HepG2 (cell line): ENCODE results near the gene MBL2. TPM values are rescaled to one million over a fixed set of nuclear protein-coding genes. Genes with fewer than 3 reads are reported as not detected.

ENCODE experiments used
- ATF1 ChIP-seq: IDR thresholded peaks from 2 replicates; pipeline ENCODE4 v1.6.1; 2016; ENCODE audit warnings: mild to moderate bottlenecking, control low read depth
- ISL2 ChIP-seq: sonication (generic); formaldehyde crosslinking; IDR thresholded peaks from 2 replicates; pipeline ENCODE4 v1.5.0; 2020; ENCODE audit warnings: missing genetic modification reagents
- MIXL1 ChIP-seq: IDR thresholded peaks from 2 replicates; pipeline ENCODE4 v1.6.1; 2016
- NFIC ChIP-seq: IDR thresholded peaks from 2 replicates; pipeline ENCODE4 v1.6.1; 2012; ENCODE audit warnings: mild to moderate bottlenecking, low read length, inconsistent platforms
- PLRG1 ChIP-seq: fragments of 450-650 bp; conservative IDR thresholded peaks from 2 replicates; pipeline ENCODE4 v1.6.1; 2016
- RXRB ChIP-seq: IDR thresholded peaks from 2 replicates; pipeline ENCODE4 v1.6.1; 2016; ENCODE audit warnings: borderline replicate concordance, missing genetic modification reagents, missing compliant biosample characterization
- SALL1 ChIP-seq: sonication (generic); formaldehyde crosslinking; IDR thresholded peaks from 2 replicates; pipeline ENCODE4 v1.8.0; 2022; ENCODE audit warnings: mild to moderate bottlenecking, missing genetic modification reagents
- SIN3A ChIP-seq: IDR thresholded peaks from 2 replicates; pipeline ENCODE4 v1.6.1; 2011; ENCODE audit warnings: low read depth, mild to moderate bottlenecking, control low read depth, low read length, borderline replicate concordance
- SNAPC2 ChIP-seq: sonication (generic); formaldehyde crosslinking; IDR thresholded peaks from 2 replicates; pipeline ENCODE4 v1.8.1; 2022; ENCODE audit warnings: mild to moderate bottlenecking, missing genetic modification reagents
- ZFX ChIP-seq: sonication (generic); formaldehyde crosslinking; IDR thresholded peaks from 2 replicates; pipeline ENCODE4 v1.4.0; 2020; ENCODE audit warnings: mild to moderate bottlenecking, low read depth, missing genetic modification reagents, moderate library complexity
- polyA plus RNA-seq, 8 experiments: library from polyadenylated mRNA; depleted of rRNA in 3 of 8; stranded (reverse) in 7 of 8; unstranded in 1 of 8; fragments of >200 nt; fragmentation: Illumina TruSeq in 4 of 8; extraction: Trizol in 4 of 8; gene quantifications; 2 replicates each; pipeline versions ENCODE4 v1.2.1 to v1.2.3, GENCODE V29; 2011 to 2016; ENCODE audit warnings: low read depth in 4 of 8, missing spikeins in 1 of 8, mixed read lengths in 1 of 8; ENCODE audit not compliant: insufficient read depth in 1 of 8
- total RNA-seq, 5 experiments: library from RNA; depleted of rRNA; stranded (reverse); fragments of >200 nt; fragmentation: Illumina TruSeq; extraction: Trizol; gene quantifications; 2 replicates each; pipeline ENCODE4 v1.2.3, GENCODE V29; 2016; ENCODE audit warnings: low read depth in 1 of 5
- TF ChIP-seq, protein P1 (sequence below): sonication (generic); formaldehyde crosslinking; IDR thresholded peaks from 2 replicates; pipeline ENCODE4 v1.8.1; 2022; ENCODE audit warnings: mild to moderate bottlenecking, missing genetic modification reagents
- TF ChIP-seq, protein P2 (sequence below): IDR thresholded peaks from 2 replicates; pipeline ENCODE4 v1.6.1; 2016; ENCODE audit warnings: missing compliant biosample characterization, missing genetic modification reagents, borderline replicate concordance
- TF ChIP-seq, protein P3 (sequence below): sonication (generic); formaldehyde crosslinking; IDR thresholded peaks from 2 replicates; pipeline ENCODE4 v1.8.0; 2022; ENCODE audit warnings: mild to moderate bottlenecking, missing genetic modification reagents; ENCODE audit not compliant: insufficient replicate concordance
- TF ChIP-seq, protein P4 (sequence below): sonication (generic); formaldehyde crosslinking; IDR thresholded peaks from 2 replicates; pipeline ENCODE4 v1.9.0; 2021; ENCODE audit warnings: mild to moderate bottlenecking, missing genetic modification reagents

Gene MBL2
- total and polyA plus RNA-seq, 2 of the 13 experiments (the other 11 are each of a cell fraction or from before 2014, with no cell fraction given), result 9.6 to 16.2 TPM

DNA sequence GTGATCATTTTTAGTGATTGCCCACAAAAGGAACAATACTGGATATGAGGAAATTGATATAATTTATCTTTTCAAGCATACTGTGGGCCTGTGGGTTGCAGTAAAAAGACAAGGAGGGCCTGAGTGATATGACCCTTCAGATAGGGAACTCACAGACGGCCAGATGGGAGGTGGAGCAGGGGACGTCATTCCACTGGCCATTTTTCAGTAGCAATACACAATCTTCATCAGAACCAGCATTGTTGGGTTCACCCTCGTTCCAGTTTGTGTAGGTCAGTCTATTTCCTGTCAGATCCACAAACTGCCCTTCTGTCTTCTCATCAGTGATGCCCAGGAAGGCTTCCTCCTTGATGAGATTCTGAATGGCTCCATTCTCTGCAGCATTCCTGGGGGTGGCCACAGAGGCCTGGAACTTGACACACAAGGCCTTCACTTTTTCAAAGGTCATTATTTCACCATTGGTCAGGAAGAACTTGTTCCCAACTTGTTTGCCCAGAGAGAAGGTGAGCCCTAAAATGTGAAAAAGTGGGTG lies 4.5 kb downstream of the MBL2 start (continued):
- TF ChIP-seq, protein P1, sequence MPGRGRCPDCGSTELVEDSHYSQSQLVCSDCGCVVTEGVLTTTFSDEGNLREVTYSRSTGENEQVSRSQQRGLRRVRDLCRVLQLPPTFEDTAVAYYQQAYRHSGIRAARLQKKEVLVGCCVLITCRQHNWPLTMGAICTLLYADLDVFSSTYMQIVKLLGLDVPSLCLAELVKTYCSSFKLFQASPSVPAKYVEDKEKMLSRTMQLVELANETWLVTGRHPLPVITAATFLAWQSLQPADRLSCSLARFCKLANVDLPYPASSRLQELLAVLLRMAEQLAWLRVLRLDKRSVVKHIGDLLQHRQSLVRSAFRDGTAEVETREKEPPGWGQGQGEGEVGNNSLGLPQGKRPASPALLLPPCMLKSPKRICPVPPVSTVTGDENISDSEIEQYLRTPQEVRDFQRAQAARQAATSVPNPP, result no peak
- TF ChIP-seq SIN3A (no peak), MIXL1 (CRISPR knock-in tag) (peak; percentile 76; the same call in 1 of the 2 replicates), ATF1 (CRISPR knock-in tag) (peak; percentile 56; the same call in 1 of the 2 replicates), ZFX (CRISPR knock-in tag) (peak; percentile 65), SALL1 (peak; percentile 87), ISL2 (peak; percentile 62), RXRB (CRISPR knock-in tag) (peak; percentile 77), PLRG1 (no peak), NFIC (peak; percentile 71), SNAPC2 (CRISPR knock-in tag) (no peak)
- TF ChIP-seq, protein P2, sequence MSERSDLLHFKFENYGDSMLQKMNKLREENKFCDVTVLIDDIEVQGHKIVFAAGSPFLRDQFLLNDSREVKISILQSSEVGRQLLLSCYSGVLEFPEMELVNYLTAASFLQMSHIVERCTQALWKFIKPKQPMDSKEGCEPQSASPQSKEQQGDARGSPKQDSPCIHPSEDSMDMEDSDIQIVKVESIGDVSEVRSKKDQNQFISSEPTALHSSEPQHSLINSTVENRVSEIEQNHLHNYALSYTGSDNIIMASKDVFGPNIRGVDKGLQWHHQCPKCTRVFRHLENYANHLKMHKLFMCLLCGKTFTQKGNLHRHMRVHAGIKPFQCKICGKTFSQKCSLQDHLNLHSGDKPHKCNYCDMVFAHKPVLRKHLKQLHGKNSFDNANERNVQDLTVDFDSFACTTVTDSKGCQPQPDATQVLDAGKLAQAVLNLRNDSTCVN (CRISPR knock-in tag), result peak; percentile 27; the same call in 1 of the 2 replicates
- TF ChIP-seq, protein P3, sequence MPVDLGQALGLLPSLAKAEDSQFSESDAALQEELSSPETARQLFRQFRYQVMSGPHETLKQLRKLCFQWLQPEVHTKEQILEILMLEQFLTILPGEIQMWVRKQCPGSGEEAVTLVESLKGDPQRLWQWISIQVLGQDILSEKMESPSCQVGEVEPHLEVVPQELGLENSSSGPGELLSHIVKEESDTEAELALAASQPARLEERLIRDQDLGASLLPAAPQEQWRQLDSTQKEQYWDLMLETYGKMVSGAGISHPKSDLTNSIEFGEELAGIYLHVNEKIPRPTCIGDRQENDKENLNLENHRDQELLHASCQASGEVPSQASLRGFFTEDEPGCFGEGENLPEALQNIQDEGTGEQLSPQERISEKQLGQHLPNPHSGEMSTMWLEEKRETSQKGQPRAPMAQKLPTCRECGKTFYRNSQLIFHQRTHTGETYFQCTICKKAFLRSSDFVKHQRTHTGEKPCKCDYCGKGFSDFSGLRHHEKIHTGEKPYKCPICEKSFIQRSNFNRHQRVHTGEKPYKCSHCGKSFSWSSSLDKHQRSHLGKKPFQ (CRISPR knock-in tag), result no peak
- TF ChIP-seq, protein P4, sequence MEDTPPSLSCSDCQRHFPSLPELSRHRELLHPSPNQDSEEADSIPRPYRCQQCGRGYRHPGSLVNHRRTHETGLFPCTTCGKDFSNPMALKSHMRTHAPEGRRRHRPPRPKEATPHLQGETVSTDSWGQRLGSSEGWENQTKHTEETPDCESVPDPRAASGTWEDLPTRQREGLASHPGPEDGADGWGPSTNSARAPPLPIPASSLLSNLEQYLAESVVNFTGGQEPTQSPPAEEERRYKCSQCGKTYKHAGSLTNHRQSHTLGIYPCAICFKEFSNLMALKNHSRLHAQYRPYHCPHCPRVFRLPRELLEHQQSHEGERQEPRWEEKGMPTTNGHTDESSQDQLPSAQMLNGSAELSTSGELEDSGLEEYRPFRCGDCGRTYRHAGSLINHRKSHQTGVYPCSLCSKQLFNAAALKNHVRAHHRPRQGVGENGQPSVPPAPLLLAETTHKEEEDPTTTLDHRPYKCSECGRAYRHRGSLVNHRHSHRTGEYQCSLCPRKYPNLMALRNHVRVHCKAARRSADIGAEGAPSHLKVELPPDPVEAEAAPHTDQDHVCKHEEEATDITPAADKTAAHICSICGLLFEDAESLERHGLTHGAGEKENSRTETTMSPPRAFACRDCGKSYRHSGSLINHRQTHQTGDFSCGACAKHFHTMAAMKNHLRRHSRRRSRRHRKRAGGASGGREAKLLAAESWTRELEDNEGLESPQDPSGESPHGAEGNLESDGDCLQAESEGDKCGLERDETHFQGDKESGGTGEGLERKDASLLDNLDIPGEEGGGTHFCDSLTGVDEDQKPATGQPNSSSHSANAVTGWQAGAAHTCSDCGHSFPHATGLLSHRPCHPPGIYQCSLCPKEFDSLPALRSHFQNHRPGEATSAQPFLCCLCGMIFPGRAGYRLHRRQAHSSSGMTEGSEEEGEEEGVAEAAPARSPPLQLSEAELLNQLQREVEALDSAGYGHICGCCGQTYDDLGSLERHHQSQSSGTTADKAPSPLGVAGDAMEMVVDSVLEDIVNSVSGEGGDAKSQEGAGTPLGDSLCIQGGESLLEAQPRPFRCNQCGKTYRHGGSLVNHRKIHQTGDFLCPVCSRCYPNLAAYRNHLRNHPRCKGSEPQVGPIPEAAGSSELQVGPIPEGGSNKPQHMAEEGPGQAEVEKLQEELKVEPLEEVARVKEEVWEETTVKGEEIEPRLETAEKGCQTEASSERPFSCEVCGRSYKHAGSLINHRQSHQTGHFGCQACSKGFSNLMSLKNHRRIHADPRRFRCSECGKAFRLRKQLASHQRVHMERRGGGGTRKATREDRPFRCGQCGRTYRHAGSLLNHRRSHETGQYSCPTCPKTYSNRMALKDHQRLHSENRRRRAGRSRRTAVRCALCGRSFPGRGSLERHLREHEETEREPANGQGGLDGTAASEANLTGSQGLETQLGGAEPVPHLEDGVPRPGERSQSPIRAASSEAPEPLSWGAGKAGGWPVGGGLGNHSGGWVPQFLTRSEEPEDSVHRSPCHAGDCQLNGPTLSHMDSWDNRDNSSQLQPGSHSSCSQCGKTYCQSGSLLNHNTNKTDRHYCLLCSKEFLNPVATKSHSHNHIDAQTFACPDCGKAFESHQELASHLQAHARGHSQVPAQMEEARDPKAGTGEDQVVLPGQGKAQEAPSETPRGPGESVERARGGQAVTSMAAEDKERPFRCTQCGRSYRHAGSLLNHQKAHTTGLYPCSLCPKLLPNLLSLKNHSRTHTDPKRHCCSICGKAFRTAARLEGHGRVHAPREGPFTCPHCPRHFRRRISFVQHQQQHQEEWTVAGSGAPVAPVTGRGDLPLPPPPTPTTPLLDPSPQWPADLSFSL, result peak; percentile 57; the same call in 1 of the 2 replicates
